KOPT-K1 (cell line): ENCODE measurements around the gene ACYP2.
"Not testable (repeated sequence)": the region's sequence is repeated elsewhere in the genome, so short reads cannot be mapped to it uniquely, and the experiment has no call there.

Source experiments
- H3K27ac ChIP-seq: fragments of 200-600 bp; sonication (generic); 2 replicates; pipeline ENCODE4 v1.5.1; 2016; ENCODE audit warnings: antibody characterized with exemption, mild to moderate bottlenecking, low read depth, low read length; ENCODE audit not compliant: poor library complexity, severe bottlenecking
- H3K36me3 ChIP-seq: fragments of 200-600 bp; sonication (generic); 2 replicates; pipeline ENCODE4 v1.5.1; 2017; ENCODE audit warnings: antibody characterized with exemption, mild to moderate bottlenecking, low read length, moderate library complexity; ENCODE audit not compliant: insufficient read depth
- H3K9me3 ChIP-seq: fragments of 200-600 bp; sonication (generic); 2 replicates; pipeline ENCODE4 v1.5.1; 2017; ENCODE audit warnings: antibody characterized with exemption, low read length, mild to moderate bottlenecking; ENCODE audit not compliant: insufficient read depth, poor library complexity, severe bottlenecking

ACYP2 gene

GRCh38 chr2:54115284-54116137 lies at the start of gene ACYP2:
Gene ACYP2, plus strand, starts transcription at chr2:54115615.
- Histone ChIP-seq H3K36me3 (no peaks in the 10 kb centered on the region), H3K9me3 (peaks cover 27% of the 10 kb centered on the region), H3K27ac (peak within 1 kb of the TSS; percentile 93)

GRCh38 chr2:54065891-54066290 lies 49.5 kb upstream of the ACYP2 start:
- H3K27ac ChIP-seq: no peak overlapping the region
- no peaks in the 10 kb centered on the region for H3K9me3 ChIP-seq
- no peaks in the 10 kb centered on the region for H3K36me3 ChIP-seq

- Histone ChIP-seq H3K27ac (no peak overlapping the region), H3K36me3 (no peaks in the 10 kb centered on the region), H3K9me3 (no peaks in the 10 kb centered on the region)
These were observed 47.5 kb upstream of the ACYP2 start for GRCh38 chr2:54067851-54068375.

GRCh38 chr2:54072483-54072882 lies 42.9 kb upstream of the ACYP2 start:
- not testable (repeated sequence) for H3K27ac ChIP-seq

GRCh38 chr2:54073796-54074195 lies 41.6 kb upstream of the ACYP2 start:
- H3K27ac ChIP-seq: no peak overlapping the region
- H3K9me3 ChIP-seq: no peaks in the 10 kb centered on the region
- no peaks in the 10 kb centered on the region for H3K36me3 ChIP-seq

More at GRCh38 chr2:54072483-54072882, 42.9 kb upstream of the ACYP2 start:
- H3K36me3 ChIP-seq, H3K9me3 ChIP-seq: not testable (repeated sequence)

- no peaks in the 10 kb centered on the region for H3K36me3 ChIP-seq
- no peak overlapping the region for H3K27ac ChIP-seq
- H3K9me3 ChIP-seq: no peaks in the 10 kb centered on the region
These were observed 40.6 kb upstream of the ACYP2 start for GRCh38 chr2:54074606-54075341.

- no peak overlapping the region for H3K27ac ChIP-seq
These were observed 38.8 kb upstream of the ACYP2 start for GRCh38 chr2:54076586-54076985.

GRCh38 chr2:54077088-54077900 lies 38.1 kb upstream of the ACYP2 start:
- H3K36me3 ChIP-seq: no peaks in the 10 kb centered on the region
- no peaks in the 10 kb centered on the region for H3K9me3 ChIP-seq
- H3K27ac ChIP-seq: no peak overlapping the region

More at GRCh38 chr2:54076586-54076985, 38.8 kb upstream of the ACYP2 start:
- Histone ChIP-seq H3K9me3 (no peaks in the 10 kb centered on the region), H3K36me3 (no peaks in the 10 kb centered on the region)

- H3K36me3 ChIP-seq: no peaks in the 10 kb centered on the region
- H3K27ac ChIP-seq: no peak overlapping the region
- H3K9me3 ChIP-seq: no peaks in the 10 kb centered on the region
These were observed 36.1 kb upstream of the ACYP2 start for GRCh38 chr2:54079331-54079730.

- Histone ChIP-seq H3K27ac (no peak overlapping the region), H3K9me3 (no peaks in the 10 kb centered on the region), H3K36me3 (no peaks in the 10 kb centered on the region)
These were observed 33.8 kb upstream of the ACYP2 start for GRCh38 chr2:54081574-54081973.

- no peak overlapping the region for H3K27ac ChIP-seq
- no peaks in the 10 kb centered on the region for H3K9me3 ChIP-seq
- H3K36me3 ChIP-seq: no peaks in the 10 kb centered on the region
These were observed 32.4 kb upstream of the ACYP2 start for GRCh38 chr2:54083021-54083420.

- Histone ChIP-seq H3K9me3 (no peaks in the 10 kb centered on the region), H3K27ac (no peak overlapping the region), H3K36me3 (no peaks in the 10 kb centered on the region)
These were observed 32.0 kb upstream of the ACYP2 start for GRCh38 chr2:54083445-54083844.

GRCh38 chr2:54084600-54084999 lies 30.8 kb upstream of the ACYP2 start:
- no peaks in the 10 kb centered on the region for H3K36me3 ChIP-seq
- H3K27ac ChIP-seq: no peak overlapping the region
- H3K9me3 ChIP-seq: no peaks in the 10 kb centered on the region

GRCh38 chr2:54085069-54085468 lies 30.3 kb upstream of the ACYP2 start:
- Histone ChIP-seq H3K9me3 (no peaks in the 10 kb centered on the region), H3K27ac (no peak overlapping the region), H3K36me3 (no peaks in the 10 kb centered on the region)

- Histone ChIP-seq H3K9me3 (no peaks in the 10 kb centered on the region), H3K36me3 (no peaks in the 10 kb centered on the region), H3K27ac (no peak overlapping the region)
These were observed 29.3 kb upstream of the ACYP2 start for GRCh38 chr2:54086157-54086556.
